ENCODE measurements around the gene SELENOM.
"Not testable (repeated sequence)": the region's sequence is repeated elsewhere in the genome, so short reads cannot be mapped to it uniquely, and the experiment has no call there.

The SELENOM gene

GRCh38 chr22:31090217-31091085, 16.9 kb downstream of the SELENOM start:
- DNase-seq (ENCODE audit: low spot score) = no peak

GRCh38 chr22:31089160-31090100, 17.9 kb downstream of the SELENOM start:
- DNase-seq (ENCODE audit: low spot score) = no peak

- no peak for DNase-seq (ENCODE audit: low spot score)
Observed at GRCh38 chr22:31088233-31088986, 19.0 kb downstream of the SELENOM start.

- no peak for DNase-seq (ENCODE audit: low spot score)
Observed at GRCh38 chr22:31087744-31088215, 19.6 kb downstream of the SELENOM start.

- DNase-seq (ENCODE audit: low spot score) = no peak
Observed at GRCh38 chr22:31086703-31087330, 20.6 kb downstream of the SELENOM start.

GRCh38 chr22:31085928-31086327, 21.4 kb downstream of the SELENOM start:
- DNase-seq (ENCODE audit: low spot score) = no peak

- peak; percentile 90 for DNase-seq (ENCODE audit: low spot score)
Observed at GRCh38 chr22:31085493-31085824, 21.9 kb downstream of the SELENOM start.

GRCh38 chr22:31084811-31085492, 22.4 kb downstream of the SELENOM start:
- peak; percentile 86 for DNase-seq (ENCODE audit: low spot score)

- no peak for DNase-seq (ENCODE audit: low spot score)
Observed at GRCh38 chr22:31083923-31084810, 23.2 kb downstream of the SELENOM start.

GRCh38 chr22:31083377-31083768, 24.0 kb downstream of the SELENOM start:
- no peak for DNase-seq (ENCODE audit: low spot score)

- DNase-seq (ENCODE audit: low spot score) = no peak
Observed at GRCh38 chr22:31082606-31083376, 24.6 kb downstream of the SELENOM start.

- DNase-seq (ENCODE audit: low spot score) = no peak
Observed at GRCh38 chr22:31081963-31082605, 25.3 kb downstream of the SELENOM start.

- DNase-seq (ENCODE audit: low spot score) = peak; percentile 71
Observed at GRCh38 chr22:31080848-31081649, 26.3 kb downstream of the SELENOM start, which contains the start of gene SMTN. Gene SMTN, plus strand, starts transcription at chr22:31081318. Its CDS starts 1,941 bp downstream, at chr22:31083259.

GRCh38 chr22:31080164-31080847, 27.1 kb downstream of the SELENOM start:
- no peak for DNase-seq (ENCODE audit: low spot score)

- no peak for DNase-seq (ENCODE audit: low spot score)
Observed at GRCh38 chr22:31079095-31079642, 28.2 kb downstream of the SELENOM start.

- DNase-seq (ENCODE audit: low spot score) = not testable (repeated sequence)
Observed at GRCh38 chr22:31078389-31078788, 29.0 kb downstream of the SELENOM start.

GRCh38 chr22:31077681-31078080, 29.7 kb downstream of the SELENOM start:
- no peak for DNase-seq (ENCODE audit: low spot score)
